ENCODE data around the gene CTSH.

CTSH gene

DNA sequence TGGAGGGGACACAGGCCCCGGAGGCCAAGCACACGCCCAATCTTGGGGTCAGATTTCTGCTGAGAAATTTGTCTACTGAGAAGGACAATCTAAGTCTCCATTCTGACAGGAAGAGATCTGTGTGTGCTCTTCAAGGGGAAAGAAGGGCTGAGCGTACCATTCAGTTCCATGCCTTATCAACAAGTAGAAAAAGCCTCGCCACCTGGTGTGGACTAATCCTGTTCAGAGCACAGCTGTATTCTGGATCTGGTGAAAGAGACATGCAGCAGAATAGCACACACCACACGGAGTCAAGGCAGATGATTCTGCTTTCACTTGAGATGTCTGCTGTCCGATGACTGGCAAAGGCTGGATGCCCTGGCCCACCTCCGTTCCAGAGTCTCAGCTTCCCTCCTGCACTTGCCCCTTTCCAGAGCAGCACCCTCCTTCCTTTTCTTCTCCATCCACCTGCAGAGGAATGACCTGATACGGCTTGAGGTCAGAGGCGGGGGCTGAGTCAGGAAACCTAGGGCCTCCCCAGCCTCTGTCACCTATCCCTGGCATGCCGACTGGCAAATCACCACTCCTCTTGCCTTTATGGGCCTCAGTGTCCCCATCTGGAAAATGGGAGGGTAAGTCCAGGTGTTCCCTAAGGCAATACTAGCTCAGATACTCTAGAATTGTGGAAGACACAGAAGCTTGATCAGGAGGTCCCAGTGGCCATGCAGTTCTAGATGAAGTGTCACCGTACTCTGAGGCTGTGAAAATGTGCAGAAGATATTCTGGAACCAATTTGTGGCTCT is 36.9 kb upstream of the CTSH start:
- no peak for TF ChIP-seq TAF1 (IDR thresholded peaks at IDR 0.05; ENCODE audit: low read depth)
- no peak for TF ChIP-seq EGR1 (IDR thresholded peaks at IDR 0.05)
- TF ChIP-seq EP300 (IDR thresholded peaks at IDR 0.05; ENCODE audit: borderline replicate concordance), result no peak

DNA sequence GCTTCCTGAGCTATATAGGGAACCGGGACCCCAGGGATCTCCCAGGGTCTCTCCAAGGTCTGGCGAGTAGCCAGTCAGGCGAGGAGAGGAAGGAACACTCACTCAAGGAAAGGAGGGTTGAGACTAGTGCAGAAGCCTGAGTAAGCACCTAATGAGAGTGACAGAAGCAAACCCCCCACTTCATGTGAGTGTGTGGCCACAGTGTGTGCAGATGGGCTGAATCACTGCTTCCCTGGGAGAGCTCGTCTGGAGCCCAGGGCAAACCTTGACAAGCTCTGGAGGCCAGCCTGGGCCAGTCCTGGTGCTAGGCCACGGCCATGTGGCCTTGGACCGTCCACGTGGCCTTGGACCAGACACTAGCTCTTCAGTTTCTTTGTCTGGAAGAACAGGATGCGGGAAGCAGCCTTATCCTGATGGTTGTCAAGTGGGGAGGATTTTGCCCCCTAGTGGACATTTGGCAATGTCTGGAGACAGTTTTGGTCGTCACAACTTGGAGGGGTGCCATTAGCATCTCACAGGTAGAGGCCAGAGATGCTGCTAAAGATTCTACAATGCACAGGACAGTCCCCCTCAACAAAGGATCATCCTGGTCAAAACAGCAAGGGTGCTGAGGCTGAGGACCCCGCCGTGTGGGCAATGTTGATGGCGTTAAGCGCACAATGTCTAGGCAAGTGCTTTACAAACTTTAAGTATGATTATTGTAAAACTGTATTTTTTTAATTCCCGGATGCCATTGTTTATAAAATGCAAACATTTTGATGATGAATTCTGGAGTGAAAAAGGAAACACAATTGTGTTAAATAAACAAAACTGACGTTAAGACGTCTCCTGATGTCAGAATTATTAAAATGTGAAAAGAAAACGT is 34.8 kb upstream of the CTSH start:
- TF ChIP-seq NFIC (IDR thresholded peaks at IDR 0.05), result peak; percentile 75
- TF ChIP-seq, protein P1, sequence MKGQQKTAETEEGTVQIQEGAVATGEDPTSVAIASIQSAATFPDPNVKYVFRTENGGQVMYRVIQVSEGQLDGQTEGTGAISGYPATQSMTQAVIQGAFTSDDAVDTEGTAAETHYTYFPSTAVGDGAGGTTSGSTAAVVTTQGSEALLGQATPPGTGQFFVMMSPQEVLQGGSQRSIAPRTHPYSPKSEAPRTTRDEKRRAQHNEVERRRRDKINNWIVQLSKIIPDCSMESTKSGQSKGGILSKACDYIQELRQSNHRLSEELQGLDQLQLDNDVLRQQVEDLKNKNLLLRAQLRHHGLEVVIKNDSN (IDR thresholded peaks at IDR 0.05), result 0 out of 2 replicates have a peak, but pooled peaks have one; percentile 4
- TF ChIP-seq, protein P2, sequence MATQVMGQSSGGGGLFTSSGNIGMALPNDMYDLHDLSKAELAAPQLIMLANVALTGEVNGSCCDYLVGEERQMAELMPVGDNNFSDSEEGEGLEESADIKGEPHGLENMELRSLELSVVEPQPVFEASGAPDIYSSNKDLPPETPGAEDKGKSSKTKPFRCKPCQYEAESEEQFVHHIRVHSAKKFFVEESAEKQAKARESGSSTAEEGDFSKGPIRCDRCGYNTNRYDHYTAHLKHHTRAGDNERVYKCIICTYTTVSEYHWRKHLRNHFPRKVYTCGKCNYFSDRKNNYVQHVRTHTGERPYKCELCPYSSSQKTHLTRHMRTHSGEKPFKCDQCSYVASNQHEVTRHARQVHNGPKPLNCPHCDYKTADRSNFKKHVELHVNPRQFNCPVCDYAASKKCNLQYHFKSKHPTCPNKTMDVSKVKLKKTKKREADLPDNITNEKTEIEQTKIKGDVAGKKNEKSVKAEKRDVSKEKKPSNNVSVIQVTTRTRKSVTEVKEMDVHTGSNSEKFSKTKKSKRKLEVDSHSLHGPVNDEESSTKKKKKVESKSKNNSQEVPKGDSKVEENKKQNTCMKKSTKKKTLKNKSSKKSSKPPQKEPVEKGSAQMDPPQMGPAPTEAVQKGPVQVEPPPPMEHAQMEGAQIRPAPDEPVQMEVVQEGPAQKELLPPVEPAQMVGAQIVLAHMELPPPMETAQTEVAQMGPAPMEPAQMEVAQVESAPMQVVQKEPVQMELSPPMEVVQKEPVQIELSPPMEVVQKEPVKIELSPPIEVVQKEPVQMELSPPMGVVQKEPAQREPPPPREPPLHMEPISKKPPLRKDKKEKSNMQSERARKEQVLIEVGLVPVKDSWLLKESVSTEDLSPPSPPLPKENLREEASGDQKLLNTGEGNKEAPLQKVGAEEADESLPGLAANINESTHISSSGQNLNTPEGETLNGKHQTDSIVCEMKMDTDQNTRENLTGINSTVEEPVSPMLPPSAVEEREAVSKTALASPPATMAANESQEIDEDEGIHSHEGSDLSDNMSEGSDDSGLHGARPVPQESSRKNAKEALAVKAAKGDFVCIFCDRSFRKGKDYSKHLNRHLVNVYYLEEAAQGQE (IDR thresholded peaks at IDR 0.05; ENCODE audit: low read depth), result no peak
- peak; percentile 73 for TF ChIP-seq RAD21 (IDR thresholded peaks at IDR 0.05; ENCODE audit: low read depth)
- no peak for TF ChIP-seq EP300 (IDR thresholded peaks at IDR 0.05; ENCODE audit: borderline replicate concordance)
- TF ChIP-seq, protein P3, sequence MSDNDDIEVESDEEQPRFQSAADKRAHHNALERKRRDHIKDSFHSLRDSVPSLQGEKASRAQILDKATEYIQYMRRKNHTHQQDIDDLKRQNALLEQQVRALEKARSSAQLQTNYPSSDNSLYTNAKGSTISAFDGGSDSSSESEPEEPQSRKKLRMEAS (IDR thresholded peaks at IDR 0.05), result 0 out of 2 replicates have a peak, but pooled peaks have one; percentile 20
- 0 out of 2 replicates have a peak, but pooled peaks have one; percentile 13 for TF ChIP-seq YY1 (IDR thresholded peaks at IDR 0.05; ENCODE audit: low read depth)

DNA sequence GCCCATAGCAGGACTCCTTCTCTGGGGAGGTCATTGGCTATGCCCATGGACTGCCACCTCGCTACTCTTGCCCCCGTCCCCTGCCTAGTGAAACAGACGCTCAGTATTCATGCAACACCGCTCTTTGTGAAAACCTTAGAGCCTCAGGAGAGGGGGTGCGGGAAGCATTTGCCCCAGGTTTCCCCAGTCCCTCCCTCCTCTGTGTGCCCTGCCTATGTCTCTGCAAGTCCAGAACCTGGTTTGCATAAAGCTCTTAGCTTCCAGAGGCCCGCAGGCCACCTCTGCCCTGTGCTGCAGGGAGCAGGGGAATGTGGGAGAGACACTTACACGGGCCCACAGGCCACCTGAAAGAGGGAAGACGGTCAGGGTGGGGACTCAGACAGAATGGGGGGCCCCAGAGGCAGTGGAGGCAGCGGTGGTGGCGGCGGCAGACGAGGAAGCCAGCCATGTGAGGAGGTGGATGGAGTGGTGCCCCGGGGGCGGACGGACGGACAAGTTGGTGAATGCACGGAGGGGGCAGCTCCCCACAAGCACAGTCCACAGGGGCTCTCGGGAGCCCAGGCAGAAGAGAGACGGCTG is 33.8 kb upstream of the CTSH start:
- no peak for TF ChIP-seq FOXM1 (IDR thresholded peaks at IDR 0.05; ENCODE audit: borderline replicate concordance, low read depth)
- no peak for TF ChIP-seq CREB1 (IDR thresholded peaks at IDR 0.05; ENCODE audit: low read depth)
- TF ChIP-seq, protein P2 (IDR thresholded peaks at IDR 0.05; ENCODE audit: low read depth), result no peak
- no peak for TF ChIP-seq TCF12 (IDR thresholded peaks at IDR 0.05; ENCODE audit: low read depth)
- no peak for TF ChIP-seq YY1 (IDR thresholded peaks at IDR 0.05; ENCODE audit: low read depth)
- TF ChIP-seq CEBPB (IDR thresholded peaks at IDR 0.05), result no peak
- TF ChIP-seq, protein P3 (IDR thresholded peaks at IDR 0.05), result no peak
- TF ChIP-seq RAD21 (IDR thresholded peaks at IDR 0.05; ENCODE audit: low read depth), result no peak
- TF ChIP-seq TEAD4 (IDR thresholded peaks at IDR 0.05), result no peak
- no peak for TF ChIP-seq TAF1 (IDR thresholded peaks at IDR 0.05; ENCODE audit: low read depth)
- TF ChIP-seq, protein P1 (IDR thresholded peaks at IDR 0.05), result no peak
- TF ChIP-seq EGR1 (IDR thresholded peaks at IDR 0.05), result no peak
- TF ChIP-seq ZBTB7A (IDR thresholded peaks at IDR 0.05; ENCODE audit: low read depth), result no peak
- no peak for TF ChIP-seq NFIC (IDR thresholded peaks at IDR 0.05)
- TF ChIP-seq EP300 (IDR thresholded peaks at IDR 0.05; ENCODE audit: borderline replicate concordance), result no peak

DNA sequence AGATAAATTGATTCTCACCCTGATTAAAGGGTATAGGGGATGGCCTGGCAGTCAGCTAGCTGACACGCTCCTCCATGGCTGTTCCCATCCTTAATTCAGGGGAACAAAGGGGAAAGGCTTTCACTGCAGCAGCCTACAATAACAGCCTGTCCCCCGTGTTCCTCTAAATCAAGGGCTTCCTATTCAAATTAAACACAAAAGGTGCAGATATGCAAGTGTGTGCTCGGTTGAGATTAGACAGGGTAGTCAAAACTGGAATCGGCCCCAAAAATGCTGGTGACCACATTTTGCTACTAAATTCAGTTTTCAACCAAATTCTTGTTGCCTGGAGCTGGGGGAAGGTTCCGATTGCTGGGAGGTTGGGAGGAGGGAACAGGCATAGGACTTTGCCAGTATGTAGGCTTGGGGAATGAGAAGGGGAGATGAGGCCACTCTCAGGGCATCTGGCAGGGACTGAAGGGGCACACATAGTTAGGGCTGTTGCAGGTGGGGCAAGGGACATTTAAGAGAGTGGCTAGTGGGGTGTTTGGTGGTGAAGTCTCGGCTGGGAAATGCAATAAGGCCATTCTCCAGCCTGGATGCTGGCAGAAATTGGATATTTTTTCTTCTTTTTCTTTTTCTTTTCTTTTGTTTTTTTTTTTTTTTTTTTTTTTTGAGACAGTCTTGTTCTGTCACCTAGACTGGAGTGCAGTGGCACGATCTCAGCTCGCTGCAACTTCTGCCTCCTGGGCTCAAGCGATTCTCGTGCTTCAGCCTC is 32.9 kb upstream of the CTSH start:
- TF ChIP-seq, protein P3 (IDR thresholded peaks at IDR 0.05), result no peak
- TF ChIP-seq TAF1 (IDR thresholded peaks at IDR 0.05; ENCODE audit: low read depth) (no peak), EGR1 (IDR thresholded peaks at IDR 0.05) (no peak), CEBPB (IDR thresholded peaks at IDR 0.05) (no peak), TEAD4 (IDR thresholded peaks at IDR 0.05) (no peak), FOXM1 (IDR thresholded peaks at IDR 0.05; ENCODE audit: borderline replicate concordance, low read depth) (no peak), RAD21 (IDR thresholded peaks at IDR 0.05; ENCODE audit: low read depth) (no peak), EP300 (IDR thresholded peaks at IDR 0.05; ENCODE audit: borderline replicate concordance) (no peak), CREB1 (IDR thresholded peaks at IDR 0.05; ENCODE audit: low read depth) (no peak), ZBTB7A (IDR thresholded peaks at IDR 0.05; ENCODE audit: low read depth) (no peak), NFIC (IDR thresholded peaks at IDR 0.05) (no peak), YY1 (IDR thresholded peaks at IDR 0.05; ENCODE audit: low read depth) (no peak), TCF12 (IDR thresholded peaks at IDR 0.05; ENCODE audit: low read depth) (no peak)
- TF ChIP-seq, protein P1 (IDR thresholded peaks at IDR 0.05), result no peak
- TF ChIP-seq, protein P2 (IDR thresholded peaks at IDR 0.05; ENCODE audit: low read depth), result no peak
